MV-4-11 (cell line): ENCODE data around the gene ITGA11.

Experiments used
- DNase-seq: peaks from one replicate; lab custom pipeline; 2025; lab: John Stamatoyannopoulos, UW

The ITGA11 gene

GRCh38 chr15:68310804-68311463 lies 121.0 kb downstream of the ITGA11 start:
- no peak for DNase-seq

- DNase-seq: no peak
Measured at GRCh38 chr15:68310178-68310803, 121.7 kb downstream of the ITGA11 start.

- DNase-seq: no peak
Measured at GRCh38 chr15:68309024-68309423, 122.9 kb downstream of the ITGA11 start.

GRCh38 chr15:68307131-68307928 lies 124.6 kb downstream of the ITGA11 start:
- DNase-seq: no peak

- no peak for DNase-seq
Measured at GRCh38 chr15:68305420-68305871, 126.5 kb downstream of the ITGA11 start.

- DNase-seq: no peak
Measured at GRCh38 chr15:68304589-68305337, 127.2 kb downstream of the ITGA11 start.

- DNase-seq: no peak
Measured at GRCh38 chr15:68303560-68304436, 128.2 kb downstream of the ITGA11 start.

- DNase-seq: no peak
Measured at GRCh38 chr15:68303134-68303533, 128.8 kb downstream of the ITGA11 start.

- DNase-seq: no peak
Measured at GRCh38 chr15:68302729-68303128, 129.2 kb downstream of the ITGA11 start.

GRCh38 chr15:68301301-68301700 lies 130.7 kb downstream of the ITGA11 start:
- DNase-seq: peak; percentile 40

- no peak for DNase-seq
Measured at GRCh38 chr15:68300115-68300940, 131.6 kb downstream of the ITGA11 start.

- DNase-seq: no peak
Measured at GRCh38 chr15:68299436-68299835, 132.5 kb downstream of the ITGA11 start.

GRCh38 chr15:68298882-68299381 lies 133.0 kb downstream of the ITGA11 start:
- DNase-seq: peak; percentile 82

- no peak for DNase-seq
Measured at GRCh38 chr15:68298336-68298735, 133.6 kb downstream of the ITGA11 start.

GRCh38 chr15:68295014-68295805 lies 136.8 kb downstream of the ITGA11 start:
- no peak for DNase-seq

GRCh38 chr15:68292967-68293366 lies 139.0 kb downstream of the ITGA11 start:
- DNase-seq: no peak

GRCh38 chr15:68292157-68292781 lies 139.7 kb downstream of the ITGA11 start:
- DNase-seq: no peak

- DNase-seq: no peak
Measured at GRCh38 chr15:68290715-68291114, 141.2 kb downstream of the ITGA11 start.
